OCI-LY1 (cell line): Measurements from ENCODE around the gene GAS6.

Experiments
- H2AFZ ChIP-seq: fragments of 200-600 bp; sonication (generic), shearing (Covaris generic); 2 replicates; pipeline ENCODE4 v1.6.0; 2014; ENCODE audit warnings: antibody characterized with exemption, mild to moderate bottlenecking, low read length
- H3F3A ChIP-seq: fragments of 200-600 bp; sonication (generic), shearing (Covaris generic); 2 replicates; pipeline ENCODE4 v1.6.0; 2014; ENCODE audit warnings: mild to moderate bottlenecking, antibody characterized with exemption, low read length, moderate library complexity; ENCODE audit not compliant: insufficient read depth
- H3K27ac ChIP-seq: fragments of 200-600 bp; sonication (generic); 2 replicates; pipeline ENCODE4 v1.5.1; 2014; ENCODE audit warnings: low read length, mixed run types, mild to moderate bottlenecking, low read depth; ENCODE audit not compliant: poor library complexity, severe bottlenecking
- H3K27me3 ChIP-seq: fragments of 200-600 bp; sonication (generic); 2 replicates; pipeline ENCODE4 v1.6.0; 2014; ENCODE audit warnings: antibody characterized with exemption, mild to moderate bottlenecking, low read length, moderate library complexity; ENCODE audit not compliant: insufficient read depth
- H3K36me3 ChIP-seq: fragments of 200-600 bp; sonication (generic); 2 replicates; pipeline ENCODE4 v1.6.1; 2014; ENCODE audit warnings: mild to moderate bottlenecking, antibody characterized with exemption, low read length, moderate library complexity, mixed read lengths; ENCODE audit not compliant: insufficient read depth
- H3K4me1 ChIP-seq: fragments of 200-600 bp; sonication (generic); 2 replicates; pipeline ENCODE4 v1.5.1; 2014; ENCODE audit warnings: mild to moderate bottlenecking, low read length, moderate library complexity; ENCODE audit not compliant: insufficient read depth, severe bottlenecking
- H3K4me2 ChIP-seq: fragments of 200-600 bp; sonication (generic), shearing (Covaris generic); 2 replicates; pipeline ENCODE4 v1.6.1; 2014; ENCODE audit warnings: low read length
- H3K4me3 ChIP-seq: fragments of 200-600 bp; sonication (generic); 2 replicates; pipeline ENCODE4 v1.5.1; 2014; ENCODE audit warnings: low read length, low read depth, mild to moderate bottlenecking, mixed read lengths; ENCODE audit not compliant: poor library complexity, severe bottlenecking
- H3K79me2 ChIP-seq: fragments of 200-600 bp; shearing (Covaris generic); 2 replicates; pipeline ENCODE4 v1.6.1; 2016; ENCODE audit warnings: mixed run types, low read length, mixed read lengths; ENCODE audit not compliant: insufficient read depth
- H3K9ac ChIP-seq: fragments of 200-600 bp; sonication (generic), shearing (Covaris generic); 2 replicates; pipeline ENCODE4 v1.6.1; 2014; ENCODE audit warnings: mild to moderate bottlenecking, low read length, mixed read lengths
- H3K9me2 ChIP-seq: fragments of 200-600 bp; sonication (generic), shearing (Covaris generic); 2 replicates; pipeline ENCODE4 v1.6.1; 2014; ENCODE audit warnings: low read depth, mild to moderate bottlenecking, low read length, mixed read lengths
- H3K9me3 ChIP-seq: fragments of 200-600 bp; shearing (Covaris generic); 2 replicates; pipeline ENCODE4 v1.6.1; 2014; ENCODE audit warnings: low read length, mixed read lengths
- H4K20me1 ChIP-seq: fragments of 200-600 bp; sonication (generic), shearing (Covaris generic); 2 replicates; pipeline ENCODE4 v1.6.0; 2016; ENCODE audit warnings: mild to moderate bottlenecking, low read length; ENCODE audit not compliant: insufficient read depth
- CTCF ChIP-seq: fragments of 200-600 bp; sonication (generic), shearing (Covaris generic); IDR thresholded peaks from 2 replicates; pipeline ENCODE4 v1.5.1; 2017; ENCODE audit warnings: mild to moderate bottlenecking, antibody characterized with exemption, low read length, moderate library complexity, mixed read lengths
- EZH2 ChIP-seq: fragments of 200-600 bp; sonication (generic), shearing (Covaris generic); IDR thresholded peaks from 2 replicates; pipeline ENCODE4 v1.8.0; 2017; ENCODE audit warnings: borderline replicate concordance, mixed run types, mild to moderate bottlenecking, antibody characterized with exemption, low read length, moderate library complexity, mixed read lengths

Gene GAS6

GRCh38 chr13:113881614-113882266, 17.9 kb upstream of the GAS6 start:
- Histone ChIP-seq H3K4me2 (no peak overlapping the region), H3K9me2 (no peaks in the 10 kb centered on the region), H3K9ac (no peak overlapping the region), H3K9me3 (no peaks in the 10 kb centered on the region), H3K27me3 (peaks cover 17% of the 10 kb centered on the region; the same call in 1 of the 2 replicates), H3K4me3 (no peak overlapping the region), H4K20me1 (no peaks in the 10 kb centered on the region), H3K79me2 (no peaks in the 10 kb centered on the region), H3F3A (no peaks in the 10 kb centered on the region), H2AFZ (no peak overlapping the region), H3K27ac (no peak overlapping the region), H3K36me3 (no peaks in the 10 kb centered on the region), H3K4me1 (no peaks in the 10 kb centered on the region)
- TF ChIP-seq CTCF (no peak), EZH2 (no peak)

GRCh38 chr13:113880651-113881611, 17.1 kb upstream of the GAS6 start:
- Histone ChIP-seq H3K27me3 (peaks cover 15% of the 10 kb centered on the region; the same call in 1 of the 2 replicates), H3F3A (no peaks in the 10 kb centered on the region), H3K4me2 (no peak overlapping the region), H4K20me1 (no peaks in the 10 kb centered on the region), H3K9me3 (no peaks in the 10 kb centered on the region), H3K4me1 (no peaks in the 10 kb centered on the region), H3K79me2 (no peaks in the 10 kb centered on the region), H3K9me2 (no peaks in the 10 kb centered on the region), H3K9ac (no peak overlapping the region), H3K4me3 (no peak overlapping the region), H3K27ac (no peak overlapping the region), H3K36me3 (no peaks in the 10 kb centered on the region), H2AFZ (no peak overlapping the region)
- no peak for TF ChIP-seq CTCF
- TF ChIP-seq EZH2 = no peak

- no peaks in the 10 kb centered on the region for H3K36me3 ChIP-seq
- H3K9me2 ChIP-seq = no peaks in the 10 kb centered on the region
- H3K79me2 ChIP-seq = no peaks in the 10 kb centered on the region
- H3K9ac ChIP-seq = no peak overlapping the region
- no peaks in the 10 kb centered on the region for H3K4me1 ChIP-seq
- TF ChIP-seq EZH2 (no peak), CTCF (no peak)
- no peaks in the 10 kb centered on the region for H3K9me3 ChIP-seq
- H3F3A ChIP-seq = no peaks in the 10 kb centered on the region
- H4K20me1 ChIP-seq = no peaks in the 10 kb centered on the region
- peaks cover 15% of the 10 kb centered on the region; the same call in 1 of the 2 replicates for H3K27me3 ChIP-seq
- no peak overlapping the region for H3K4me2 ChIP-seq
- H3K4me3 ChIP-seq = no peak overlapping the region
- no peak overlapping the region for H2AFZ ChIP-seq
- H3K27ac ChIP-seq = no peak overlapping the region
Observed at GRCh38 chr13:113879494-113880360, 15.9 kb upstream of the GAS6 start.
